GM18502 (cell line): ENCODE results near the gene TTC7B.
"Not testable (repeated sequence)": the region's sequence is repeated elsewhere in the genome, so short reads cannot be mapped to it uniquely, and the experiment has no call there.

ENCODE experiments used
- ATAC-seq: cut with Tn5 transposase; IDR thresholded peaks from one replicate; pipeline ENCODE4 v1.9.1; 2021; ENCODE audit warnings: mild to moderate bottlenecking; ENCODE audit not compliant: unreplicated experiment, poor library complexity

The TTC7B gene

GRCh38 chr14:90815822-90816662 lies at the start of gene TTC7B:
TTC7B (minus strand) TSS chr14:90816430; CDS start chr14:90816295, 135 bp downstream.
- peak; percentile 73 for ATAC-seq

DNA sequence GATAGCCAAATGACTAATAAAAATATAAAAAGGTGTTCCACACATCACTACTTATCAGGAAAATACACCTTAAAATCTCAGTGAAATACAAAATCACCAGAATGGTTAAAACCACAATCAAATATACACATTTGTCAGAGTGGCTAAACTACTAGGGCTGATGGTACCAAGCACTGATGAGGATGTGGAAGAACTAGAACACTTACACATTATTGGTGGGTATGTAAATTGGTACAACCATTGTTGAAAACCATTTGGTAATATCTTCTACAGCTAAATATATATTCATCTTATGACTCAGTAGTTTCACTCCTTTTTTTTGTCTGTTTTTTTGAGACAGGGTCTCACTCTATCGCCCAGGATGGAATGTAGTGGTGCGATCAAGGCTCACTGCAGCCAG lies 48.5 kb upstream of the TTC7B start:
- no peak for ATAC-seq

- no peak for ATAC-seq
Observed at GRCh38 chr14:90858511-90858910, 42.3 kb upstream of the TTC7B start.

GRCh38 chr14:90857866-90858265 lies 41.6 kb upstream of the TTC7B start:
- ATAC-seq = no peak

GRCh38 chr14:90856115-90856514 lies 39.9 kb upstream of the TTC7B start:
- ATAC-seq = not testable (repeated sequence)

DNA sequence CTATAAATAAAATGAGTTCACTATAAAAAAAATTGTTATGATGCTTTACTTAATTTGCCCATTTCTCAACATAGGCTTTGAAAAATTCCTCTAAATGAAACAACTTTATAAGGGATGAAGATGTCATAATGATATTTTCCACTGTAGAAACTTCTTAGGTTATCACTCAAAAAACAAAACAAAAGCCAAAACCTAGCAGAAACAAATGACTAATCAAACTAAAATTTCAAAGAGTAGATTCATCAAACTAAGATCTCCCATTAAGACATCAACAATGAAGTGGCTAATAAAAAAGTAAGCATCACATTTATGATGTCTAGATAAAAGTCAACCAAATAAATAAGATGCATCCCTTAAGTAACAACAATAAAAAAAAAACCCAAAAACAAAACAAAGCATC lies 36.9 kb upstream of the TTC7B start:
- ATAC-seq = no peak

GRCh38 chr14:90851327-90852036 lies 35.3 kb upstream of the TTC7B start:
- no peak for ATAC-seq

GRCh38 chr14:90850487-90850886 lies 34.3 kb upstream of the TTC7B start:
- ATAC-seq = no peak

- no peak for ATAC-seq
Observed at GRCh38 chr14:90849787-90850444, 33.7 kb upstream of the TTC7B start.

GRCh38 chr14:90848944-90849731 lies 32.9 kb upstream of the TTC7B start:
- no peak for ATAC-seq

DNA sequence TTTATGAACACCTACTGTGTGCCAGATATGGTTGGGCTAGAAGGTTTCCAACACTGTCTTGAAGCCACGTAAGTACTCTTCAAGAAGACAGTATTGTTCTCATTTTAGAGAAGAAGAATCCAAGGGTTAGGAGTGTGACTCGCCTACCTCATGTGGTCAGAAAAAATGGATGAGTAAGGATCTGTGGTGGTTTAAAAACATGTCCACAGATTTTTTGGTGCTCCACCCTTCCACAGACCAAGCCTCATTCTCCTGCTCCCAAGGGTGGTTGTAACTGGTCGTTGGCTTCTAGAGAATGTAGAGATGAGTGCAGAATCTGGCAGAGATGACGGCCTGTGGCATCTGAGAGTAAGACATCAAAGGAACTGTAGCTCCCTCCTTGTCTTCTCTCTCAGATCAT lies 30.3 kb upstream of the TTC7B start:
- no peak for ATAC-seq

GRCh38 chr14:90844321-90844720 lies 28.1 kb upstream of the TTC7B start:
- no peak for ATAC-seq

GRCh38 chr14:90842726-90843125 lies 26.5 kb upstream of the TTC7B start:
- no peak for ATAC-seq

- not testable (repeated sequence) for ATAC-seq
Observed at GRCh38 chr14:90840667-90841066, 24.4 kb upstream of the TTC7B start.

- no peak for ATAC-seq
Observed at GRCh38 chr14:90839889-90840266, 23.6 kb upstream of the TTC7B start.

GRCh38 chr14:90839024-90839888 lies 23.0 kb upstream of the TTC7B start:
- ATAC-seq = no peak

DNA sequence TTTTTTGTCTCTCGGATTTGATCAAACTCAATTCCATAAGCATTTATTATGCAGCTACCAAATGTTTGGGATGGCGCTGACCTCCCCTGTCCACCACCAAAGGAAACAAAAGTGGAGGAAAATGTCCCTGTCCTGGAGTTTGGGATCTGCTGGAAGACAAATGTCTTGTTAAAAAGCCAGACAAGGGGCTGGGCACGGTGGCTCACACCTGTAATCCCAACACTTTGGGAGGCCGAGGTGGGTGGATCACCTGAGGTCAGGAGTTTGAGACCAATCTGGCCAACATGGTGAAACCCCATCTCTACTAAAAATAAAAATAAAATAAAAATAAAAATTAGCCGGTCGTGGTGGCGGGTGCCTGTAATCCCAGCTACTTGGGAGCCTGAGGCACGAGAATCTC lies 22.3 kb upstream of the TTC7B start:
- not testable (repeated sequence) for ATAC-seq

DNA sequence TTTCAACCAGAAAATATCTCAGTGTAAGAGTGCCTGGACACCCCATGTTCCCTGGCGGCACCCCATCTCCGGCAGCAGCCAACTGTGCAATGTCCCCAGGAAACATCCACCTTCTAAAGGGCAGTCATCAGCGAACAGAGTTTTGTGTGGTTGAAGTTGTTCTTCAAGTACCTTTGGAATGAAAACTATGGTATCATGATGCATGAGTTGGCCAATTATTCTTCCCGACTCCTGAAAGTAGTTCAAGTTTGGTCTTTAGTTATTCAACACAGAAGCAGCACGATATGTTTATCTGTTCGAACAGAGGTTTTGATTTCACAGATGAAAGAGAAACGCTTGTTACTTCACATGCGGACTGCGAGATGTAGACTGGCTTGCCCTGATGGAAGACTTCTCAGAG lies 21.1 kb upstream of the TTC7B start:
- no peak for ATAC-seq

DNA sequence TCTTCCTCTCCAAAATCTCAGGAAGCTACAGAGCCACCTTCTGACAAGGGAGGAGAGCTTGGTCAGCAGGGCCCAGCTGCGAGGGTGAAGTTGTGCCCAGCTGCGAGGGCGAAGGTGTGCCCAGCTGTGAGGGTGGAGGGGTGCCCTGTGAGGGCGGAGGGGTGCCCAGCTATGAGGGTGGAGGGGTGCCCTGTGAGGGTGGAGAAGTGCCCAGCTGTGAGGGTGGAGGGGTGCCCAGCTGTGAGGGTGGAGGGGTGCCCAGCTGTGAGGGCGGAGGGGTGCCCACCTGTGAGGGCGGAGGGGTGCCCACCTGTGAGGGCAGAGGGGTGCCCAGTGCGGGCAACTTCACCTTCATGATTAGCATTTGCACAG lies 20.4 kb upstream of the TTC7B start:
- no peak for ATAC-seq

DNA sequence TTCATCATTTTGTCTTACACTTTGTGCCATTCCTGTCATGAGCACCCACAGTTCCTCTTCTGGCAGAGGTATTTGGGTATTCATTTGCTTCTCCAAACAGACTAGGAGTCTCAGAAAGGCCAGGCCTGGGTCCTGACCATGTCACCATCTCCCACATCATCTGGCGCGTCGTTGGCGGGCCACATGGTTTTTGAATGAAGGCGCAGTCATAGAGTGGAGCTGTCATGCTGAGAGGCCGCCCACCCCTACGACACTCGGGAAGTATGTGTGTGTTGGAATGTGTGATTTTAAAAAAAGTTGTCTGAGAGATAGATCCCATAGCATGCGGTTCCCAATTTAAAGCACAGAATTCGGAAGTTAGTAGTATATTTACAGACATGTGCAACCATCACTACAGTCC lies 15.6 kb upstream of the TTC7B start:
- no peak for ATAC-seq
